ENCODE results near the gene CDK5R1.

- TF ChIP-seq CTCF (IDR thresholded peaks at IDR 0.05), result no peak
- TF ChIP-seq EP300 (IDR thresholded peaks at IDR 0.05), result no peak
Observed at GRCh38 chr17:32487473-32488176, 832 bp downstream of the CDK5R1 start.

Measured in stomach (tissue), 4 donors.